ENCODE measurements around the gene TMEM156.
"Not testable (repeated sequence)": the region's sequence is repeated elsewhere in the genome, so short reads cannot be mapped to it uniquely, and the experiment has no call there.

Gene TMEM156

GRCh38 chr4:39043058-39043860, 11.1 kb upstream of the TMEM156 start:
- peak; percentile 38 for DNase-seq (ENCODE audit: low read depth)

GRCh38 chr4:39042366-39042765, 10.2 kb upstream of the TMEM156 start:
- DNase-seq (ENCODE audit: low read depth) = no peak

- DNase-seq (ENCODE audit: low read depth) = no peak
Observed at GRCh38 chr4:39039108-39039507, 6.9 kb upstream of the TMEM156 start.

GRCh38 chr4:39037941-39038340, 5.7 kb upstream of the TMEM156 start:
- DNase-seq (ENCODE audit: low read depth) = no peak

- DNase-seq (ENCODE audit: low read depth) = no peak
Observed at GRCh38 chr4:39037491-39037825, 5.2 kb upstream of the TMEM156 start.

- no peak for DNase-seq (ENCODE audit: low read depth)
Observed at GRCh38 chr4:39036172-39036571, 4.0 kb upstream of the TMEM156 start.

GRCh38 chr4:39031590-39032020, 604 bp downstream of the TMEM156 start:
- DNase-seq (ENCODE audit: low read depth) = not testable (repeated sequence)

- DNase-seq (ENCODE audit: low read depth) = no peak
Observed at GRCh38 chr4:39030725-39031124, 1.5 kb downstream of the TMEM156 start.

- no peak for DNase-seq (ENCODE audit: low read depth)
Observed at GRCh38 chr4:39029752-39030694, 2.2 kb downstream of the TMEM156 start.

GRCh38 chr4:39026096-39026495, 6.1 kb downstream of the TMEM156 start:
- DNase-seq (ENCODE audit: low read depth) = no peak

- DNase-seq (ENCODE audit: low read depth) = no peak
Observed at GRCh38 chr4:39025552-39026085, 6.6 kb downstream of the TMEM156 start.

- DNase-seq (ENCODE audit: low read depth) = no peak
Observed at GRCh38 chr4:39024311-39024865, 7.8 kb downstream of the TMEM156 start.

GRCh38 chr4:39023059-39023458, 9.2 kb downstream of the TMEM156 start:
- no peak for DNase-seq (ENCODE audit: low read depth)

- no peak for DNase-seq (ENCODE audit: low read depth)
Observed at GRCh38 chr4:39022241-39022640, 10.0 kb downstream of the TMEM156 start.

GRCh38 chr4:39021631-39022030, 10.6 kb downstream of the TMEM156 start:
- DNase-seq (ENCODE audit: low read depth) = no peak

- no peak for DNase-seq (ENCODE audit: low read depth)
Observed at GRCh38 chr4:39020130-39020529, 12.1 kb downstream of the TMEM156 start.

GRCh38 chr4:39014028-39014427, 18.2 kb downstream of the TMEM156 start:
- DNase-seq (ENCODE audit: low read depth) = no peak

- no peak for DNase-seq (ENCODE audit: low read depth)
Observed at GRCh38 chr4:39004758-39005157, 27.5 kb downstream of the TMEM156 start.

- not testable (repeated sequence) for DNase-seq (ENCODE audit: low read depth)
Observed at GRCh38 chr4:39002058-39002457, 30.2 kb downstream of the TMEM156 start.

GRCh38 chr4:38995660-38996005, 36.6 kb downstream of the TMEM156 start:
- DNase-seq (ENCODE audit: low read depth) = no peak

- no peak for DNase-seq (ENCODE audit: low read depth)
Observed at GRCh38 chr4:38994135-38994534, 38.1 kb downstream of the TMEM156 start.

GRCh38 chr4:38993683-38994082, 38.5 kb downstream of the TMEM156 start:
- no peak for DNase-seq (ENCODE audit: low read depth)

- DNase-seq (ENCODE audit: low read depth) = no peak
Observed at GRCh38 chr4:38990241-38990640, 42.0 kb downstream of the TMEM156 start.

All from CMK (cell line).